Tongue (tissue), 2 donors: ENCODE results near the gene ANKZF1. TPM values are rescaled to one million over a fixed set of nuclear protein-coding genes. Genes with fewer than 3 reads are reported as not detected.

Source experiments
- DNase-seq: peaks from one replicate; pipeline ENCODE4 v3.0.0-alpha.2; 2015
- total RNA-seq: library from RNA; depleted of rRNA; stranded (reverse); fragments of >200 nt; gene quantifications from one replicate; pipeline ENCODE4 v1.2.3, GENCODE V29; 2014

ANKZF1 gene
- total RNA-seq, 1 donor from 2014 or later, result 41.0 TPM

- DNase-seq, result no peak
Measured at GRCh38 chr2:219282943-219283581, 53.5 kb downstream of the ANKZF1 start.

GRCh38 chr2:219284501-219285372, 55.1 kb downstream of the ANKZF1 start:
- no peak for DNase-seq

GRCh38 chr2:219285373-219285735, 55.7 kb downstream of the ANKZF1 start:
- no peak for DNase-seq

GRCh38 chr2:219285894-219286425, 56.4 kb downstream of the ANKZF1 start:
- peak; percentile 83 for DNase-seq

Other genes with a start within 250 kb of the ANKZF1 start
- gene FEV, start 244.6 kb upstream of the ANKZF1 start, total RNA-seq, result not detected
- gene CRYBA2, start 236.4 kb upstream of the ANKZF1 start, total RNA-seq, result not detected
- gene CFAP65, start 188.3 kb upstream of the ANKZF1 start, total RNA-seq, result not detected
- not detected for gene IHH, start 168.9 kb upstream of the ANKZF1 start, total RNA-seq
- gene NHEJ1, start 69.0 kb upstream of the ANKZF1 start, total RNA-seq, result 12.8 TPM
- 0.92 TPM for gene SLC23A3, start 59.8 kb upstream of the ANKZF1 start, total RNA-seq
- gene CNPPD1, start 52.9 kb upstream of the ANKZF1 start, total RNA-seq, result 23.9 TPM
- gene RETREG2, start 51.5 kb upstream of the ANKZF1 start, total RNA-seq, result 35.0 TPM
- gene ZFAND2B, start 23.0 kb upstream of the ANKZF1 start, total RNA-seq, result 24.4 TPM
- gene ABCB6, start 10.8 kb upstream of the ANKZF1 start, total RNA-seq, result 35.3 TPM
- 51.9 TPM for gene ATG9A, start 170 bp upstream of the ANKZF1 start, total RNA-seq
- 5.2 TPM for gene GLB1L, start 15.6 kb downstream of the ANKZF1 start, total RNA-seq
- gene STK16, start 15.7 kb downstream of the ANKZF1 start, total RNA-seq, result 10.5 TPM
- gene TUBA4B, start 23.4 kb downstream of the ANKZF1 start, total RNA-seq, result not detected
- 76.1 TPM for gene TUBA4A, start 24.1 kb downstream of the ANKZF1 start, total RNA-seq
- gene DNAJB2, start 49.6 kb downstream of the ANKZF1 start, total RNA-seq, result 96.5 TPM
- gene PTPRN, start 79.6 kb downstream of the ANKZF1 start, total RNA-seq, result 0.31 TPM
- gene RESP18, start 102.9 kb downstream of the ANKZF1 start, total RNA-seq, result not detected
- 33.4 TPM for gene DNPEP, start 158.1 kb downstream of the ANKZF1 start, total RNA-seq
- gene DES, start 188.6 kb downstream of the ANKZF1 start, total RNA-seq, result 5,232 TPM
- 136 TPM for gene SPEG, start 205.0 kb downstream of the ANKZF1 start, total RNA-seq